K562 (cell line): ENCODE data around the gene SERAC1. TPM values are rescaled to one million over a fixed set of nuclear protein-coding genes. Genes with fewer than 3 reads are reported as not detected.

Source experiments
- CBX1 ChIP-seq: sonication (generic); IDR thresholded peaks from 2 replicates; pipeline ENCODE4 v1.6.1; 2016; ENCODE audit warnings: antibody characterized with exemption, low read depth, mild to moderate bottlenecking
- FOXA3 ChIP-seq, 2 experiments: fragments of 450-650 bp in 1 of 2; sonication (generic) in 1 of 2; formaldehyde crosslinking; IDR thresholded peaks in 1 of 2; conservative IDR thresholded peaks in 1 of 2; 2 replicates each; pipeline versions ENCODE4 v1.4.0 to v1.8.0; 2020 to 2022; ENCODE audit warnings: mild to moderate bottlenecking in 2 of 2, missing genetic modification reagents in 1 of 2
- HDAC1 ChIP-seq, 2 experiments: fragments of 450-650 bp; IDR thresholded peaks; 2 replicates each; pipeline ENCODE4 v1.6.1; 2016 to 2017; ENCODE audit warnings: inconsistent platforms in 1 of 2, mild to moderate bottlenecking in 1 of 2, moderate library complexity in 1 of 2
- HEY1 ChIP-seq: fragments of 250-450 bp; sonication (Bioruptor Pico); IDR thresholded peaks from 2 replicates; pipeline ENCODE4 v1.5.0; 2020; ENCODE audit warnings: mild to moderate bottlenecking, moderate library complexity, borderline replicate concordance
- MCM3 ChIP-seq: fragments of 450-650 bp; IDR thresholded peaks from 2 replicates; pipeline ENCODE4 v1.6.1; 2016
- NRF1 ChIP-seq, 2 experiments: fragments of 450-650 bp; IDR thresholded peaks in 1 of 2; conservative IDR thresholded peaks in 1 of 2; 2 replicates each; pipeline ENCODE4 v1.6.1; 2014; ENCODE audit warnings: mild to moderate bottlenecking in 2 of 2
- SETDB1 ChIP-seq: IDR thresholded peaks from one replicate; pipeline ENCODE4 v1.6.1; 2012; ENCODE audit warnings: low read length, control low read depth, inconsistent platforms
- SMAD4 ChIP-seq: fragments of 250-450 bp; sonication (Bioruptor Pico); conservative IDR thresholded peaks from 2 replicates; pipeline ENCODE4 v1.8.0; 2021; ENCODE audit warnings: inconsistent platforms, mild to moderate bottlenecking, moderate library complexity
- SNIP1 ChIP-seq: fragments of 450-650 bp; IDR thresholded peaks from 2 replicates; pipeline ENCODE4 v1.7.1; 2017; ENCODE audit warnings: low read depth, mild to moderate bottlenecking
- SNRNP70 ChIP-seq: fragments of 200-400 bp; formaldehyde crosslinking; optimal IDR thresholded peaks from 2 replicates; pipeline ENCODE3; 2017; ENCODE audit warnings: low read depth, low read length
- XRCC5 ChIP-seq: fragments of 200-400 bp; formaldehyde crosslinking; IDR thresholded peaks from 2 replicates; pipeline ENCODE4 v1.6.1; 2017; ENCODE audit warnings: low read depth, mild to moderate bottlenecking, low read length
- ZBED1 ChIP-seq: IDR thresholded peaks from 2 replicates; pipeline ENCODE4 v1.6.1; 2014
- polyA plus RNA-seq, 8 experiments: library from polyadenylated mRNA; depleted of rRNA in 4 of 8; stranded (reverse) in 5 of 8; unstranded in 3 of 8; fragments of >200 nt; fragmentation: Nextera tagmentation in 2 of 8; fragmentation: Illumina TruSeq in 1 of 8; extraction: Ambion mirVana in 2 of 8; extraction: Trizol in 1 of 8; gene quantifications; 2 replicates each; pipeline versions ENCODE4 v1.2.1 to v1.2.3, GENCODE V29; 2011 to 2014; ENCODE audit warnings: inconsistent platforms in 1 of 8, missing spikeins in 1 of 8
- total RNA-seq, 7 experiments: library from RNA; depleted of rRNA in 6 of 7; stranded (reverse); fragments of >200 nt in 6 of 7; fragmentation: Illumina TruSeq in 2 of 7; extraction: Trizol in 2 of 7; gene quantifications; 2 replicates each; pipeline versions ENCODE4 v1.2.1 to v1.2.3, GENCODE V29; 2011 to 2021; ENCODE audit warnings: low replicate concordance in 1 of 7
- TF ChIP-seq, protein P1 (sequence below), 3 experiments: fragments of 200-800 bp in 1 of 3; fragments of 250-450 bp in 1 of 3; fragments of 450-650 bp in 1 of 3; sonication (Bioruptor Pico) in 1 of 3; sonication (Bioruptor generic) in 1 of 3; formaldehyde crosslinking in 1 of 3; IDR thresholded peaks; 2 replicates each; pipeline versions ENCODE4 v1.6.1 to v1.8.0; 2016 to 2022; ENCODE audit warnings: mild to moderate bottlenecking in 2 of 3, missing genetic modification characterization in 2 of 3, missing compliant biosample characterization in 1 of 3, moderate library complexity in 1 of 3
- TF ChIP-seq, protein P2 (sequence below): fragments of 250-450 bp; sonication (Bioruptor Pico); IDR thresholded peaks from 2 replicates; pipeline ENCODE4 v1.4.0; 2020; ENCODE audit warnings: mild to moderate bottlenecking
- TF ChIP-seq, protein P3 (sequence below): fragments of 250-450 bp; sonication (Bioruptor Pico); IDR thresholded peaks from 2 replicates; pipeline ENCODE4 v1.8.0; 2021; ENCODE audit warnings: moderate library complexity, mild to moderate bottlenecking, inconsistent platforms
- TF ChIP-seq, protein P4 (sequence below), 2 experiments: fragments of 150-350 bp in 1 of 2; IDR thresholded peaks; 2 replicates each; pipeline ENCODE4 v1.6.1; 2012 to 2016; ENCODE audit warnings: low read depth in 2 of 2, low read length in 2 of 2, mild to moderate bottlenecking in 1 of 2, moderate library complexity in 1 of 2
- TF ChIP-seq, protein P5 (sequence below): fragments of 450-650 bp; formaldehyde crosslinking; IDR thresholded peaks from 2 replicates; pipeline ENCODE4 v1.4.0; 2020; ENCODE audit warnings: mild to moderate bottlenecking, moderate library complexity

The SERAC1 gene
- total and polyA plus RNA-seq, 9 of the 15 experiments (the other 6 are each of a cell fraction or from before 2014, with no cell fraction given), result 1.8 to 6.2 (median 2.8) TPM

DNA sequence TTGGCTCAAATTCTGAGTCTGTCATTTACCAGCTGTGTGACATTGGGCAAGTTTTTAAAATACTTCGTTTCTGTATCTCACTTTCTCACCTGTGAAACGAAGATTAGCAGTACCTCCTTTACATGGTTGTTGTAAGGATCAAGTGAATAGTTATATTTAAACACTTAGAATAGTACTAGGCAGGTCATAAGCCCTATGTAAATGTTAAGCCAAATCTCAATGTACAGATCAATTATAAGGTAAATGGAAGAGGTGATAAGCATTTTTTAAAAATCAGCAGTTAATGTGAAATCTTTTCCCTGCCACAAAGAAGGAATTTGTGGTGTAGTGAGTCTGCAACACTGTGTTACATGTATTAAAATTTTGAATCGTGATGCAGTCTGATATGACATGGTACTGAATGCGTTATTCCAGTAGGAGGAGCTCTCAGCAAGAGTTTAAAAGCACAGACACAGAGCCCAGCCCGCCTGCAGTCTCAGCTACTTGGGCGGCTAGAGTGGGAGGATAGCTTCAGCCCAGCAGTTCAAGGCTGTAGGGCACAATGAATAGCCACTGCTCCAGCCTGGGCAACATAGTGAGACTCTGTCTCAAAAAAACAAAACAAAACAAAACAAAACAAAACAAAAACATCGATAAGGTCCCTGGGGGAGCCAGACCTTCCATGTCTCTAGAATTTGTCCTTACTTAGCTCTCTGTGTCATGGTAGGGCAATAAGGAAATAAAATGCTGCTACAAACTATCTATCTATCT is 46.0 kb upstream of the SERAC1 start (continued):
- TF ChIP-seq, protein P1, sequence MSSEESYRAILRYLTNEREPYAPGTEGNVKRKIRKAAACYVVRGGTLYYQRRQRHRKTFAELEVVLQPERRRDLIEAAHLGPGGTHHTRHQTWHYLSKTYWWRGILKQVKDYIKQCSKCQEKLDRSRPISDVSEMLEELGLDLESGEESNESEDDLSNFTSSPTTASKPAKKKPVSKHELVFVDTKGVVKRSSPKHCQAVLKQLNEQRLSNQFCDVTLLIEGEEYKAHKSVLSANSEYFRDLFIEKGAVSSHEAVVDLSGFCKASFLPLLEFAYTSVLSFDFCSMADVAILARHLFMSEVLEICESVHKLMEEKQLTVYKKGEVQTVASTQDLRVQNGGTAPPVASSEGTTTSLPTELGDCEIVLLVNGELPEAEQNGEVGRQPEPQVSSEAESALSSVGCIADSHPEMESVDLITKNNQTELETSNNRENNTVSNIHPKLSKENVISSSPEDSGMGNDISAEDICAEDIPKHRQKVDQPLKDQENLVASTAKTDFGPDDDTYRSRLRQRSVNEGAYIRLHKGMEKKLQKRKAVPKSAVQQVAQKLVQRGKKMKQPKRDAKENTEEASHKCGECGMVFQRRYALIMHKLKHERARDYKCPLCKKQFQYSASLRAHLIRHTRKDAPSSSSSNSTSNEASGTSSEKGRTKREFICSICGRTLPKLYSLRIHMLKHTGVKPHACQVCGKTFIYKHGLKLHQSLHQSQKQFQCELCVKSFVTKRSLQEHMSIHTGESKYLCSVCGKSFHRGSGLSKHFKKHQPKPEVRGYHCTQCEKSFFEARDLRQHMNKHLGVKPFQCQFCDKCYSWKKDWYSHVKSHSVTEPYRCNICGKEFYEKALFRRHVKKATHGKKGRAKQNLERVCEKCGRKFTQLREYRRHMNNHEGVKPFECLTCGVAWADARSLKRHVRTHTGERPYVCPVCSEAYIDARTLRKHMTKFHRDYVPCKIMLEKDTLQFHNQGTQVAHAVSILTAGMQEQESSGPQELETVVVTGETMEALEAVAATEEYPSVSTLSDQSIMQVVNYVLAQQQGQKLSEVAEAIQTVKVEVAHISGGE (CRISPR knock-in tag; IDR thresholded peaks at IDR 0.05), result no peak
- TF ChIP-seq XRCC5, result 0 out of 2 replicates have a peak, but pooled peaks have one; percentile 34
- TF ChIP-seq FOXA3 (CRISPR knock-in tag; conservative IDR thresholded peaks at IDR 0.05 in 1 of 2, IDR thresholded peaks at IDR 0.05 in 1 of 2), result no peak
- TF ChIP-seq CBX1, result no peak
- no peak for TF ChIP-seq SNRNP70
- 0 out of 4 replicates have a peak, but pooled peaks of 1 of the 2 experiments have one; percentile 22 for TF ChIP-seq NRF1 (conservative IDR thresholded peaks at IDR 0.05 in 1 of 2, IDR thresholded peaks at IDR 0.05 in 1 of 2)
- TF ChIP-seq, protein P2, sequence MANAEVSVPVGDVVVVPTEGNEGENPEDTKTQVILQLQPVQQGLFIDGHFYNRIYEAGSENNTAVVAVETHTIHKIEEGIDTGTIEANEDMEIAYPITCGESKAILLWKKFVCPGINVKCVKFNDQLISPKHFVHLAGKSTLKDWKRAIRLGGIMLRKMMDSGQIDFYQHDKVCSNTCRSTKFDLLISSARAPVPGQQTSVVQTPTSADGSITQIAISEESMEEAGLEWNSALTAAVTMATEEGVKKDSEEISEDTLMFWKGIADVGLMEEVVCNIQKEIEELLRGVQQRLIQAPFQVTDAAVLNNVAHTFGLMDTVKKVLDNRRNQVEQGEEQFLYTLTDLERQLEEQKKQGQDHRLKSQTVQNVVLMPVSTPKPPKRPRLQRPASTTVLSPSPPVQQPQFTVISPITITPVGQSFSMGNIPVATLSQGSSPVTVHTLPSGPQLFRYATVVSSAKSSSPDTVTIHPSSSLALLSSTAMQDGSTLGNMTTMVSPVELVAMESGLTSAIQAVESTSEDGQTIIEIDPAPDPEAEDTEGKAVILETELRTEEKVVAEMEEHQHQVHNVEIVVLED (CRISPR knock-in tag), result no peak
- TF ChIP-seq ZBED1, result no peak
- TF ChIP-seq HDAC1 (IDR thresholded peaks at IDR 0.05), result peak in 1 of 2 experiments; percentile 39; a peak in 1 of 4 replicates
- TF ChIP-seq, protein P3, sequence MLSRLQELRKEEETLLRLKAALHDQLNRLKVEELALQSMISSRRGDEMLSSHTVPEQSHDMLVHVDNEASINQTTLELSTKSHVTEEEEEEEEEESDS (CRISPR knock-in tag), result no peak
- no peak for TF ChIP-seq SNIP1
- TF ChIP-seq HEY1, result no peak
- TF ChIP-seq, protein P4, sequence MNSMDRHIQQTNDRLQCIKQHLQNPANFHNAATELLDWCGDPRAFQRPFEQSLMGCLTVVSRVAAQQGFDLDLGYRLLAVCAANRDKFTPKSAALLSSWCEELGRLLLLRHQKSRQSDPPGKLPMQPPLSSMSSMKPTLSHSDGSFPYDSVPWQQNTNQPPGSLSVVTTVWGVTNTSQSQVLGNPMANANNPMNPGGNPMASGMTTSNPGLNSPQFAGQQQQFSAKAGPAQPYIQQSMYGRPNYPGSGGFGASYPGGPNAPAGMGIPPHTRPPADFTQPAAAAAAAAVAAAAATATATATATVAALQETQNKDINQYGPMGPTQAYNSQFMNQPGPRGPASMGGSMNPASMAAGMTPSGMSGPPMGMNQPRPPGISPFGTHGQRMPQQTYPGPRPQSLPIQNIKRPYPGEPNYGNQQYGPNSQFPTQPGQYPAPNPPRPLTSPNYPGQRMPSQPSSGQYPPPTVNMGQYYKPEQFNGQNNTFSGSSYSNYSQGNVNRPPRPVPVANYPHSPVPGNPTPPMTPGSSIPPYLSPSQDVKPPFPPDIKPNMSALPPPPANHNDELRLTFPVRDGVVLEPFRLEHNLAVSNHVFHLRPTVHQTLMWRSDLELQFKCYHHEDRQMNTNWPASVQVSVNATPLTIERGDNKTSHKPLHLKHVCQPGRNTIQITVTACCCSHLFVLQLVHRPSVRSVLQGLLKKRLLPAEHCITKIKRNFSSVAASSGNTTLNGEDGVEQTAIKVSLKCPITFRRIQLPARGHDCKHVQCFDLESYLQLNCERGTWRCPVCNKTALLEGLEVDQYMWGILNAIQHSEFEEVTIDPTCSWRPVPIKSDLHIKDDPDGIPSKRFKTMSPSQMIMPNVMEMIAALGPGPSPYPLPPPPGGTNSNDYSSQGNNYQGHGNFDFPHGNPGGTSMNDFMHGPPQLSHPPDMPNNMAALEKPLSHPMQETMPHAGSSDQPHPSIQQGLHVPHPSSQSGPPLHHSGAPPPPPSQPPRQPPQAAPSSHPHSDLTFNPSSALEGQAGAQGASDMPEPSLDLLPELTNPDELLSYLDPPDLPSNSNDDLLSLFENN (IDR thresholded peaks at IDR 0.05; ENCODE audit: low read depth in 2 of 2, low read length in 2 of 2), result no peak
- TF ChIP-seq SMAD4 (CRISPR knock-in tag), result no peak
- no peak for TF ChIP-seq MCM3
- TF ChIP-seq, protein P5, sequence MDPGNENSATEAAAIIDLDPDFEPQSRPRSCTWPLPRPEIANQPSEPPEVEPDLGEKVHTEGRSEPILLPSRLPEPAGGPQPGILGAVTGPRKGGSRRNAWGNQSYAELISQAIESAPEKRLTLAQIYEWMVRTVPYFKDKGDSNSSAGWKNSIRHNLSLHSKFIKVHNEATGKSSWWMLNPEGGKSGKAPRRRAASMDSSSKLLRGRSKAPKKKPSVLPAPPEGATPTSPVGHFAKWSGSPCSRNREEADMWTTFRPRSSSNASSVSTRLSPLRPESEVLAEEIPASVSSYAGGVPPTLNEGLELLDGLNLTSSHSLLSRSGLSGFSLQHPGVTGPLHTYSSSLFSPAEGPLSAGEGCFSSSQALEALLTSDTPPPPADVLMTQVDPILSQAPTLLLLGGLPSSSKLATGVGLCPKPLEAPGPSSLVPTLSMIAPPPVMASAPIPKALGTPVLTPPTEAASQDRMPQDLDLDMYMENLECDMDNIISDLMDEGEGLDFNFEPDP (CRISPR knock-in tag), result no peak
- TF ChIP-seq SETDB1, result no peak
